Bone marrow (tissue), 2 donors: ENCODE measurements around the gene BCAS1.

Experiments
- DNase-seq, 2 donors: peaks; one replicate each; lab custom pipeline; 2025; lab: John Stamatoyannopoulos, UW

Gene BCAS1

DNA sequence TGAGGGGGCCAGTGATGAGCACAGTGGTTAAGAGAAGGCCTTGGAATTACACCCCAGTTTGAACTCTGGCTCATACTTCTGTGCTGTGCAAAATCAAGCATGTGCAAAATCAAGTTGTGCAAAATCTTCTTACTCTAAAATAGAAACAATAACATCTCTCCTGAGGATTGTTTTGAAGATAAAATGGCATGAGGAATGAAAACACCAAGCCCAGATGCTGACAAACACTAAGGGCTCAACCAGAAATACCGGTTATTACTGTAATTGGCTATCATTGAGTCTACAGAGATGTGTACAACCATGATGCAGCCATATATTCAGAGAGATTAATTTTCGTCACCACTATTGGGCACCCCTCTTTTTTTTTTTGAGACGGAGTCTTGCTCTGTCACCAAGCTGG lies 5.9 kb upstream of the BCAS1 start:
- no peak for DNase-seq

DNA sequence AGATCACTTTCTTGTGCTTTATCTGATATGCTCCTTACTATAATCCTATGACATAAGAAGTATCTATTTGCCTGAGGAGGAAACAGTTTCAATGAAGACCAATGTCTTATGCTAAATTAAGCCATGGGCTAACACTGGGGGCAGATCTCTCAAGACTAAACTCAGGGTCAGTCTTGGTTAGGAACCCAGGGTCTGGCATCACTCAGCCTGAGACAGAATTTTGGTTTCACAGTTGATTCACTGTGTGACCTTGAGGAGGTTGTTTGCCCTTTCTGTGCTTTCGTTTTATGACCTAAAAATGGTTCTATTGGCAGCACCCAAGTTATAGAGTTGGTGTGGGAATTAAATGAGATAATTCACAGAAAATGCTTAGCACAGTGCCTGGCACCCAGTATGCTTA lies 4.9 kb upstream of the BCAS1 start:
- no peak for DNase-seq

- no peak for DNase-seq
Measured at GRCh38 chr20:54074511-54074910, 4.1 kb upstream of the BCAS1 start.

DNA sequence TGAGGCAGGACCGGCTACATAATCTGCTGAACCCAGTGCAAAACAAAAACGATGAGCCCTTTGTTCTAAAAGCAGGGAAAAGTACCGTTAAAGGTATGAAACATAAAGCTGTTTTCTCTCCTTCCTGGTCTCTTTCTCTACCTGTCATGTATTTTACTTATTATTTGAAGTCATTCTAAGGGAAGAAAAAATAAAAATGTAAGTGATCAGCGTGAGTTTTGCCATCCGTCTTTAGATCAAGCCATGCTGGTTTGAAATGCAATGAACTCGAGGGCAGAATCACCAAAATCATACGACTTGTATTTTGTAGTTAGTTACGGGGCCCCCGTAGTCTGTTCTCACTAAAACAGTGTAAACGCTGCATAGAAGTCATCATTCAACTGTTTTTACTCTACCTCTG lies 2.9 kb upstream of the BCAS1 start:
- DNase-seq, result no peak

DNA sequence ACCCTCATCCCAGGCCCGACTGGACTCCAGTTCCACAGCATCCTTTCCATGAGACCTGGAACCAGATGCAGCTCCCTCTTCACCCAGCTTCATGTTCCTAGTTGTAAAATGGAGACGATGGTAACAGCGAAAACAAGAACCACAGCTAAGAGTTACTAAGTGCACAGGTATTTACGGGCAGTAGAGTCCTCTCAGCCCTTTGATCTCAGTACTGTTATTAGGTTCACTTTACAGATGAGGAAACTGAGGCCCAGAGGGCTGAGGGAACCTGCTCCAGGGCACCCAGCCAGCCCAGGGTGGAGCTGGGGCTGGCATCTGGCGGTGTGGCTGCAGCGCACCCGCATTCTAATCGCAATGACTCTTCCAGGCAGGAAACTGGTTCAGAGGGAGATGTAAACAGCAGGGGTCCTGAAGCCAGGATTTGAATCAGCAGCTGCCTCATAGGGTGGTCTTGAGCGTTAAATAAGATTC lies 858 bp downstream of the BCAS1 start:
- DNase-seq, result no peak

DNA sequence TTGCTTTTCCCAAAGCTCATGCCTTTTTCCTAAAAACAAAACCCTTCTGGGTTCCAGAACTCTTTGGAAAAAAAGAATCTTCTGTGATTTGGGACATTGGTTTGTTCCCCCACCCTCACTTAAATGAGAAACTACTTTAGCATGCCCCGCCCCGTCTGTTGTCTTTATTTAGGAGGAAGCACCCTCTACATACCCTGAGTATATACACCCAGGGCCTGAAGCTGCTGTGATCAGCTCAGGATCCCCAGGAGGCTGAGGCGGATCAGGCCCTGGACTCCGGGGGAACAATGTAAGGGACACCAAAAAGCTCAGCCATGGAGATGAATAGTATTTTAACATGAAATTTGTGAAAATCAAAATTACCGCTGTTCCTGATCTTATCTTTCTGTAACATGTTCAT lies 1.4 kb downstream of the BCAS1 start:
- no peak for DNase-seq

GRCh38 chr20:54068495-54068894 lies 1.9 kb downstream of the BCAS1 start:
- DNase-seq, result no peak

DNA sequence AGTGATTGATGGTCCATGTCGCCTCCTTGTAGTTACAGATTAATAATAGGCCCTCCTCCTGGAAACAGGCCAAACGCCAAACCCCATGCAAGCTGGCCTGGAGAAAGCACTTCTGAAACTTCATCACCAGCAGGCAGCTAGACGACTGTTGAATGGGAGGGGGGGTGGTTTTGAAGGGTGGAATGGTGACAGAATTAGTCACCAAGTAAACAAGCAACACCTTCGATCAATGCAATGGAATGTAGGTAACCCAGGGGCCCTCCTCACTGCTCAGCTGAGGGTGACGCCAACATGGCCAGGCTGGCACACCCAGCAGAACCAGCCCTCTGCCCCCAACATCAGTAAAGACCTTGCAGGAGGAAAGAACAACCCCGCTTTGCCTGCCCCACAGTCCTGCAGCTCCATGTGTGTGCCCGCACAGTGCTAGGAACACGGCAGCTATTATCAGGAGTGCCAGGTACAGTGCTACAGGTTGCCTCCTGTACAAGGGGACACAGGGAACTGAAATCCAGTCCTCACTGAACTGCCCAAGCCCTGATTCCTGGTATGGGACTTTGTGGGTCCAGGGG lies 2.7 kb downstream of the BCAS1 start:
- no peak for DNase-seq

DNA sequence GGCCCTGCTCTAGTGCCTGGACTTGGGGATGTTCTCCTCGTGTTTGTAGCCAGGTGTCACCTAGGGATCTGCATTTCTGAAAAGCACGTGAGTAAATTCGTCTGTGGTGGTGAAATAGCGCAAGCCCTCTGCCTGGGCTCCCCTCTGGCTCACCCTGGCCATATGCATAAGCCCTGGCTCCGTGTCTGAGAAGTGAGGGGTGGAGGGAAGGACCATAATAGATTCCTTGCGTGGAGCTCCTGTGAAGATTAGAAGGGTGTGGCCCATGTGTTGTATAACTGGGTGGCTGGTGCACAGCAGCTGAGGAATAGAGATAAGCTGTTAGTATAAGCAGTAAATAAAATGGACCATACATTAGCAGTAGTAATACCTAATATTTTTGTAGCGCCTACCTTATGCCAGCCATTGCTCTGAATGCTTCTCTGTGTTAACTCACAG lies 4.8 kb downstream of the BCAS1 start:
- no peak for DNase-seq

- DNase-seq, result no peak
Measured at GRCh38 chr20:54064939-54065338, 5.5 kb downstream of the BCAS1 start.

GRCh38 chr20:54063992-54064676 lies 6.3 kb downstream of the BCAS1 start:
- no peak for DNase-seq

- DNase-seq, result no peak
Measured at GRCh38 chr20:54063580-54063979, 6.8 kb downstream of the BCAS1 start.

DNA sequence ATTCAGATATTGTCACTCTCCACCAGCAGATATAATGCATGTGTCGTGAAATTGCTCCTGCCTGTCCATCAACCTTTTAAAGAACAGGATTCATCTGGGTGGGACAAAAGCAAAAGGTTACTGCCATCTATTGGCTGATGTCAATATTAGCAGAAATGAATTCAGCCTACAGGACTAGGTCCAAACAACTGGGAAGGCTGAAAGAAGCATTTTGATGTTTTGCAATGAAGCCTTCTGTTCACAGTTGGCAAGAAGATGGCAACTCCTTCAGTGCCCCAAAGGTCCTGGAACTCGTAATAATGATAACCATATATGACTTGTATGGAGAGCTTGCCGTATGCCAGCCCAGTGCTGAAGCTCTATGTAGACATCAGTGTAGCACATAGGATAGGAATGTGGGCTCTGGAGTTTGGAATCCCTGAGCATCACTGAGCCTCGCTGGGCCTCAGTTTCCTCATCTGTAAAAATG lies 7.5 kb downstream of the BCAS1 start:
- DNase-seq, result peak in 1 of 2 donors; percentile 44

GRCh38 chr20:54061101-54061881 lies 9.1 kb downstream of the BCAS1 start:
- DNase-seq, result no peak

- DNase-seq, result no peak
Measured at GRCh38 chr20:54059691-54060364, 10.6 kb downstream of the BCAS1 start.

- no peak for DNase-seq
Measured at GRCh38 chr20:54058420-54059139, 11.8 kb downstream of the BCAS1 start.

- no peak for DNase-seq
Measured at GRCh38 chr20:54056762-54057639, 13.4 kb downstream of the BCAS1 start.

GRCh38 chr20:54054516-54054915 lies 15.9 kb downstream of the BCAS1 start:
- no peak for DNase-seq

- no peak for DNase-seq
Measured at GRCh38 chr20:54051068-54051467, 19.3 kb downstream of the BCAS1 start.

DNA sequence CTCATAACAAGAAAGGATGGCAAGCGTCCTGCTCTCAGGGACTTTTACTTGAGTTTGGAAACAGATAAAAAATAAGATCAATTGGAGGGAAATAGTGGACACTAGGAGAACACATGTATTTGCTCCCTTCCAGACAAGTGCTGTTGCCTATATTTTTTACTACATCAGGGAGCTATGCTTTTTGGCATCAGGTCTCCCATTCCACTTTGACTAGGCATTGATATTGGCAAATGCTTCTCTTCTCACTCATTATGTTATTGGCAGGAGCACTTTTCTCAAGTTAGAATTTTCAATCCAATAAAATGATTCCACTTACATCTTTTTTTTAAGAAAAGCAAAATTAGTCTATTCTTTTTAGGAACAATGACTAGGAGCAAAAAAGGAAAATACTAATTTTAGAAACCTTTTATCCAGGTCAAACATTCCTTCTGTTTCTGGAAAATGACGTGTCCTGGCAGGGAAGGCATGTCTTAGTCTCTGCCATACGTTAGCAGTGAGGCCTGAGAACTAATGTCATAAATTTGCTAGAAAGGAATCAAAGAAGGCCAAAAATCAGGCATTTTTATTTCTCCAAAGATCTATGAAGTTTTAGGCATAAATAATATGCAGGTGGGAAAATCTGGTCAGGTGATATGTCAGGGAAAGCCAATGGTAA lies 21.4 kb downstream of the BCAS1 start:
- no peak for DNase-seq
